Activated CD8-positive, alpha-beta memory T cell treated with anti-CD3 and anti-CD28 coated beads, Interleukin-2, amount 10 ng/mL, durations not matched to agents 7 days and 5 days (primary cell): ENCODE data around the gene CDH4. TPM values are rescaled to one million over a fixed set of nuclear protein-coding genes. Genes with fewer than 3 reads are reported as not detected.
"Not testable (repeated sequence)": the region's sequence is repeated elsewhere in the genome, so short reads cannot be mapped to it uniquely, and the experiment has no call there.

Experiments used
- ATAC-seq: fragments of 150-1000 bp; cut with Tn5 transposase; one replicate; pipeline ENCODE4 v1.10.0; 2021; ENCODE audit warnings: moderate library complexity
- CTCF ChIA-PET: fragments of 350-600 bp; sonication (Branson Sonifier 250); formaldehyde crosslinking; loops from one replicate; lab custom pipeline; 2021; ENCODE audit warnings: antibody characterized with exemption; lab: Charles Lee
- DNase-seq: peaks from one replicate; pipeline ENCODE4 v3.0.0-alpha.2; 2020
- H3K27ac Mint-ChIP-seq: one replicate; pipeline ENCODE4 v1.8.0; 2021; ENCODE audit warnings: mild to moderate bottlenecking, mixed read lengths
- H3K27me3 Mint-ChIP-seq: one replicate; pipeline ENCODE4 v1.8.0; 2021; ENCODE audit warnings: mixed read lengths
- H3K36me3 Mint-ChIP-seq: one replicate; pipeline ENCODE4 v1.8.0; 2021; ENCODE audit warnings: mild to moderate bottlenecking, mixed read lengths
- H3K4me1 Mint-ChIP-seq: one replicate; pipeline ENCODE4 v1.8.0; 2021; ENCODE audit warnings: mixed read lengths
- H3K4me3 Mint-ChIP-seq: one replicate; pipeline ENCODE4 v1.8.0; 2021; ENCODE audit warnings: mild to moderate bottlenecking, moderate library complexity, mixed read lengths
- H3K9me3 Mint-ChIP-seq: one replicate; pipeline ENCODE4 v1.8.0; 2022; ENCODE audit warnings: low read depth, mixed read lengths
- total RNA-seq, 2 experiments: library from RNA; stranded (reverse); gene quantifications; one replicate each; pipeline ENCODE4 v1.2.3, GENCODE V29; 2021

CDH4 gene
- total RNA-seq, 2 experiments from 2014 or later = 0.02 TPM; not detected in 1

GRCh38 chr20:61257611-61258010, 5.5 kb downstream of the CDH4 start:
- Mint-ChIP-seq H3K27me3 (peaks cover 23% of the 10 kb centered on the region), H3K4me1 (no peaks in the 10 kb centered on the region), H3K4me3 (no peak overlapping the region), H3K27ac (no peak overlapping the region), H3K9me3 (no peaks in the 10 kb centered on the region), H3K36me3 (no peaks in the 10 kb centered on the region)
- CTCF ChIA-PET = no interaction called here
- DNase-seq = no peak
- no peak for ATAC-seq

- Mint-ChIP-seq H3K27ac (no peak overlapping the region), H3K36me3 (no peaks in the 10 kb centered on the region), H3K9me3 (no peaks in the 10 kb centered on the region), H3K4me1 (no peaks in the 10 kb centered on the region), H3K4me3 (no peak overlapping the region), H3K27me3 (peaks cover 13% of the 10 kb centered on the region)
- CTCF ChIA-PET = no interaction called here
- ATAC-seq (no peak), DNase-seq (no peak)
Observed at GRCh38 chr20:61259741-61260140, 7.7 kb downstream of the CDH4 start.

GRCh38 chr20:61260905-61261304, 8.8 kb downstream of the CDH4 start:
- ATAC-seq (no peak), DNase-seq (no peak)
- Mint-ChIP-seq H3K4me1 (no peaks in the 10 kb centered on the region), H3K36me3 (no peaks in the 10 kb centered on the region), H3K27me3 (peaks cover 2% of the 10 kb centered on the region), H3K4me3 (no peak overlapping the region), H3K9me3 (no peaks in the 10 kb centered on the region), H3K27ac (no peak overlapping the region)
- CTCF ChIA-PET = no interaction called here

GRCh38 chr20:61262036-61262435, 10.0 kb downstream of the CDH4 start:
- DNase-seq (no peak), ATAC-seq (no peak)
- Mint-ChIP-seq H3K9me3 (no peaks in the 10 kb centered on the region), H3K4me3 (no peak overlapping the region), H3K27me3 (no peaks in the 10 kb centered on the region), H3K4me1 (no peaks in the 10 kb centered on the region), H3K36me3 (no peaks in the 10 kb centered on the region), H3K27ac (no peak overlapping the region)
- CTCF ChIA-PET = no interaction called here

- Mint-ChIP-seq H3K4me3 (no peak overlapping the region), H3K36me3 (no peaks in the 10 kb centered on the region), H3K9me3 (no peaks in the 10 kb centered on the region), H3K27ac (no peak overlapping the region), H3K27me3 (no peaks in the 10 kb centered on the region), H3K4me1 (no peaks in the 10 kb centered on the region)
- ATAC-seq = no peak
- CTCF ChIA-PET = interaction anchor here (1.2 to 1.4 kb wide), 3 partner anchors 9 to 1205 kb away, joined by 3 to 4 read pairs (median 4); no protein-coding TSS in a partner anchor
- DNase-seq = no peak
Observed at GRCh38 chr20:61262514-61262913, 10.5 kb downstream of the CDH4 start.

GRCh38 chr20:61263084-61263695, 11.1 kb downstream of the CDH4 start:
- Mint-ChIP-seq H3K36me3 (no peaks in the 10 kb centered on the region), H3K4me1 (no peaks in the 10 kb centered on the region), H3K4me3 (no peak overlapping the region), H3K27me3 (no peaks in the 10 kb centered on the region), H3K9me3 (no peaks in the 10 kb centered on the region), H3K27ac (no peak overlapping the region)
- DNase-seq = no peak
- CTCF ChIA-PET = interaction anchor here (1.2 to 1.4 kb wide), 3 partner anchors 10 to 1206 kb away, joined by 3 to 4 read pairs (median 4); no protein-coding TSS in a partner anchor
- no peak for ATAC-seq

GRCh38 chr20:61263938-61264337, 11.9 kb downstream of the CDH4 start:
- DNase-seq = no peak
- H3K27me3 Mint-ChIP-seq = no peaks in the 10 kb centered on the region
- no peaks in the 10 kb centered on the region for H3K4me1 Mint-ChIP-seq
- CTCF ChIA-PET = interaction anchor here (1.2 to 1.4 kb wide), 2 partner anchors 10 to 1207 kb away, joined by 4 read pairs; no protein-coding TSS in a partner anchor
- H3K4me3 Mint-ChIP-seq = no peak overlapping the region
- no peak for ATAC-seq
- no peak overlapping the region for H3K27ac Mint-ChIP-seq
- no peaks in the 10 kb centered on the region for H3K36me3 Mint-ChIP-seq
- H3K9me3 Mint-ChIP-seq = no peaks in the 10 kb centered on the region

- Mint-ChIP-seq H3K4me3 (no peak overlapping the region), H3K4me1 (no peaks in the 10 kb centered on the region), H3K27me3 (no peaks in the 10 kb centered on the region), H3K27ac (no peak overlapping the region), H3K36me3 (no peaks in the 10 kb centered on the region), H3K9me3 (no peaks in the 10 kb centered on the region)
- no peak for DNase-seq
- ATAC-seq = no peak
- CTCF ChIA-PET = no interaction called here
Observed at GRCh38 chr20:61267241-61267640, 15.2 kb downstream of the CDH4 start.

- ATAC-seq (no peak), DNase-seq (no peak)
- Mint-ChIP-seq H3K27ac (no peak overlapping the region), H3K9me3 (no peaks in the 10 kb centered on the region), H3K4me3 (no peak overlapping the region), H3K36me3 (no peaks in the 10 kb centered on the region), H3K4me1 (no peaks in the 10 kb centered on the region), H3K27me3 (no peaks in the 10 kb centered on the region)
- CTCF ChIA-PET = no interaction called here
Observed at GRCh38 chr20:61268024-61268423, 16.0 kb downstream of the CDH4 start.

GRCh38 chr20:61271312-61272231, 19.5 kb downstream of the CDH4 start:
- Mint-ChIP-seq H3K9me3 (peaks cover 4% of the 10 kb centered on the region), H3K27ac (no peak overlapping the region), H3K36me3 (no peaks in the 10 kb centered on the region), H3K4me3 (no peak overlapping the region), H3K27me3 (no peaks in the 10 kb centered on the region), H3K4me1 (no peaks in the 10 kb centered on the region)
- DNase-seq (no peak), ATAC-seq (no peak)
- CTCF ChIA-PET = no interaction called here

- H3K4me3 Mint-ChIP-seq, DNase-seq, H3K27me3 Mint-ChIP-seq, H3K27ac Mint-ChIP-seq, H3K36me3 Mint-ChIP-seq, CTCF ChIA-PET, H3K4me1 Mint-ChIP-seq, H3K9me3 Mint-ChIP-seq, ATAC-seq: not testable (repeated sequence)
Observed at GRCh38 chr20:61273024-61273423, 21.0 kb downstream of the CDH4 start.

GRCh38 chr20:61273666-61274065, 21.6 kb downstream of the CDH4 start:
- H3K36me3 Mint-ChIP-seq, H3K4me1 Mint-ChIP-seq, H3K9me3 Mint-ChIP-seq, DNase-seq, H3K27me3 Mint-ChIP-seq, CTCF ChIA-PET, H3K27ac Mint-ChIP-seq, H3K4me3 Mint-ChIP-seq, ATAC-seq: not testable (repeated sequence)

GRCh38 chr20:61274326-61274725, 22.3 kb downstream of the CDH4 start:
- CTCF ChIA-PET = no interaction called here
- no peak for DNase-seq
- Mint-ChIP-seq H3K27me3 (no peaks in the 10 kb centered on the region), H3K36me3 (no peaks in the 10 kb centered on the region), H3K4me3 (no peak overlapping the region), H3K4me1 (no peaks in the 10 kb centered on the region), H3K27ac (no peak overlapping the region), H3K9me3 (peaks cover 6% of the 10 kb centered on the region)
- no peak for ATAC-seq

- H3K27ac Mint-ChIP-seq = no peak overlapping the region
- no peak for DNase-seq
- no peak overlapping the region for H3K4me3 Mint-ChIP-seq
- peaks cover 15% of the 10 kb centered on the region for H3K9me3 Mint-ChIP-seq
- H3K4me1 Mint-ChIP-seq = no peaks in the 10 kb centered on the region
- peaks cover 4% of the 10 kb centered on the region for H3K36me3 Mint-ChIP-seq
- H3K27me3 Mint-ChIP-seq = no peaks in the 10 kb centered on the region
- CTCF ChIA-PET = no interaction called here
- ATAC-seq = no peak
Observed at GRCh38 chr20:61278296-61278695, 26.2 kb downstream of the CDH4 start.
